Keratinocyte (primary cell): ENCODE measurements around the gene FGF7. TPM values are rescaled to one million over a fixed set of nuclear protein-coding genes. Genes with fewer than 3 reads are reported as not detected.

ENCODE experiments used
- DNase-seq: peaks from one replicate; pipeline ENCODE4 v3.0.0-alpha.2; 2011; ENCODE audit warnings: low read depth, missing footprints, low spot score
- FAIRE-seq: peaks from 2 replicates; lab custom pipeline; 2011; peaks lifted over from hg19 to GRCh38; lab: Jason Lieb, UNC
- H2AFZ ChIP-seq: 2 replicates; pipeline ENCODE4 v1.6.0; 2012; ENCODE audit warnings: low read length, control low read depth, inconsistent platforms; ENCODE audit not compliant: control insufficient read depth
- H3K27ac ChIP-seq: 2 replicates; pipeline ENCODE4 v1.5.1; 2011; ENCODE audit warnings: low read length; ENCODE audit not compliant: control insufficient read depth, insufficient read depth
- H3K27me3 ChIP-seq: 3 replicates; pipeline ENCODE4 v1.6.0; 2011; ENCODE audit warnings: low read length; ENCODE audit not compliant: control insufficient read depth, insufficient read depth; ENCODE audit errors: extremely low read depth
- H3K36me3 ChIP-seq, 2 experiments: 2 replicates in 1 of 2; 3 replicates in 1 of 2; pipeline ENCODE4 v1.5.1; 2011; ENCODE audit warnings: low read length in 2 of 2, mild to moderate bottlenecking in 1 of 2; ENCODE audit not compliant: control insufficient read depth in 2 of 2, insufficient read depth in 2 of 2; ENCODE audit errors: extremely low read depth in 1 of 2
- H3K4me1 ChIP-seq: 3 replicates; pipeline ENCODE4 v1.5.1; 2011; ENCODE audit warnings: low read length; ENCODE audit not compliant: control insufficient read depth, insufficient read depth; ENCODE audit errors: extremely low read depth
- H3K4me2 ChIP-seq: 3 replicates; pipeline ENCODE4 v1.6.0; 2011; ENCODE audit warnings: low read depth, low read length; ENCODE audit not compliant: control insufficient read depth, insufficient read depth; ENCODE audit errors: extremely low read depth
- H3K4me3 ChIP-seq, 3 experiments: fragments of 200-600 bp in 1 of 3; sonication (generic) in 1 of 3; 2 replicates in 2 of 3; 3 replicates in 1 of 3; pipeline ENCODE4 v1.5.1; 2011 to 2016; ENCODE audit warnings: low read length in 3 of 3, mild to moderate bottlenecking in 3 of 3, control low read depth in 2 of 3, inconsistent platforms in 1 of 3, low read depth in 1 of 3, mixed read lengths in 1 of 3, mixed run types in 1 of 3, moderate library complexity in 1 of 3; ENCODE audit not compliant: control insufficient read depth in 2 of 3, insufficient read depth in 2 of 3; ENCODE audit errors: extremely low read depth in 1 of 3
- H3K79me2 ChIP-seq: 2 replicates; pipeline ENCODE4 v1.6.0; 2012; ENCODE audit warnings: low read length; ENCODE audit not compliant: control insufficient read depth, insufficient read depth
- H3K9ac ChIP-seq: 3 replicates; pipeline ENCODE4 v1.6.0; 2011; ENCODE audit warnings: low read length; ENCODE audit not compliant: control insufficient read depth, insufficient read depth; ENCODE audit errors: extremely low read depth
- H3K9me1 ChIP-seq: 3 replicates; pipeline ENCODE4 v1.6.0; 2011; ENCODE audit warnings: low read length; ENCODE audit not compliant: control insufficient read depth, insufficient read depth; ENCODE audit errors: extremely low read depth
- H3K9me3 ChIP-seq: 2 replicates; pipeline ENCODE4 v1.5.1; 2012; ENCODE audit warnings: low read depth, low read length; ENCODE audit not compliant: control insufficient read depth
- H4K20me1 ChIP-seq: 3 replicates; pipeline ENCODE4 v1.6.0; 2011; ENCODE audit warnings: low read length; ENCODE audit not compliant: control insufficient read depth, insufficient read depth; ENCODE audit errors: extremely low read depth
- CTCF ChIP-seq, 3 experiments: IDR thresholded peaks in 1 of 3; conservative IDR thresholded peaks in 1 of 3; optimal IDR thresholded peaks in 1 of 3; 2 replicates in 2 of 3; 3 replicates in 1 of 3; pipeline versions ENCODE3 to v1.5.1; 2011; ENCODE audit warnings: low read length in 3 of 3, mild to moderate bottlenecking in 3 of 3, moderate library complexity in 2 of 3, control low read depth in 1 of 3, inconsistent platforms in 1 of 3; ENCODE audit not compliant: insufficient read depth in 2 of 3; ENCODE audit errors: extremely low read depth in 1 of 3
- EZH2 ChIP-seq: IDR thresholded peaks from one replicate; pipeline ENCODE4 v1.6.1; 2012; ENCODE audit warnings: inconsistent platforms, mild to moderate bottlenecking, low read length, moderate library complexity
- dilution Hi-C: fragments of 300-500 bp; cut with MboI; formaldehyde crosslinking; loops from one replicate; pipeline ENCODE4 v1.7.0; 2020; ENCODE audit warnings: low sequenced_read_pairs; ENCODE audit not compliant: extremely low pct_ligation_motif_present
- polyA plus RNA-seq, 5 experiments: library from polyadenylated mRNA; depleted of rRNA in 3 of 5; stranded (reverse) in 3 of 5; stranded (forward) in 1 of 5; unstranded in 1 of 5; fragments of >200 nt; gene quantifications; 1 replicate in 1 of 5; 2 replicates in 3 of 5; 3 replicates in 1 of 5; pipeline versions ENCODE4 v1.2.1 to v1.2.3, GENCODE V29; 2011 to 2012; ENCODE audit warnings: missing spikeins in 2 of 5, low read depth in 1 of 5, low replicate concordance in 1 of 5

Gene FGF7
- polyA plus RNA-seq, 1 donor (not counting 4 experiments of a cell fraction or from before 2014, with no cell fraction given) = not detected

- H3K27ac ChIP-seq = no peak overlapping the region
- DNase-seq = no peak
Observed at GRCh38 chr15:49492830-49493229, 69.8 kb downstream of the FGF7 start.

GRCh38 chr15:49494842-49495241, 71.8 kb downstream of the FGF7 start:
- H2AFZ ChIP-seq = no peak overlapping the region
- H3K9me1 ChIP-seq = no peaks in the 10 kb centered on the region
- DNase-seq (no peak), FAIRE-seq (no peak)
- no peaks in the 10 kb centered on the region for H3K4me1 ChIP-seq
- H3K27ac ChIP-seq = no peak overlapping the region
- H3K9ac ChIP-seq = no peak overlapping the region
- no peak overlapping the region for H3K4me2 ChIP-seq
- H3K79me2 ChIP-seq = no peaks in the 10 kb centered on the region
- H3K9me3 ChIP-seq = no peaks in the 10 kb centered on the region
- H3K27me3 ChIP-seq = no peaks in the 10 kb centered on the region
- no peak overlapping the region for H3K4me3 ChIP-seq
- dilution Hi-C loops = no loop called here
- no peaks in the 10 kb centered on the region for H3K36me3 ChIP-seq
- TF ChIP-seq CTCF (optimal IDR thresholded peaks at IDR 0.05 in 1 of 3, IDR thresholded peaks at IDR 0.05 in 1 of 3, conservative IDR thresholded peaks at IDR 0.05 in 1 of 3; ENCODE audit: extremely low read depth in 1 of 3, insufficient read depth in 2 of 3, low read length in 3 of 3) (no peak), EZH2 (no peak)
- no peaks in the 10 kb centered on the region for H4K20me1 ChIP-seq

More at GRCh38 chr15:49492830-49493229, 69.8 kb downstream of the FGF7 start:
- Histone ChIP-seq H3K4me1 (no peaks in the 10 kb centered on the region), H3K79me2 (no peaks in the 10 kb centered on the region), H3K9me3 (no peaks in the 10 kb centered on the region), H2AFZ (no peak overlapping the region), H3K9ac (no peak overlapping the region), H3K4me3 (no peak overlapping the region), H3K36me3 (no peaks in the 10 kb centered on the region), H3K4me2 (no peak overlapping the region), H3K27me3 (no peaks in the 10 kb centered on the region), H3K9me1 (no peaks in the 10 kb centered on the region), H4K20me1 (no peaks in the 10 kb centered on the region)
- dilution Hi-C loops = no loop called here
- FAIRE-seq = no peak
- no peak for TF ChIP-seq CTCF (optimal IDR thresholded peaks at IDR 0.05 in 1 of 3, IDR thresholded peaks at IDR 0.05 in 1 of 3, conservative IDR thresholded peaks at IDR 0.05 in 1 of 3; ENCODE audit: extremely low read depth in 1 of 3, insufficient read depth in 2 of 3, low read length in 3 of 3)
- TF ChIP-seq EZH2 = no peak
